Progenitor cell of endocrine pancreas (in vitro differentiated cells): ENCODE data around the gene ZSWIM4. TPM values are rescaled to one million over a fixed set of nuclear protein-coding genes. Genes with fewer than 3 reads are reported as not detected.

Experiments used
- DNase-seq: peaks from one replicate; pipeline ENCODE4 v3.0.0; 2021; ENCODE audit warnings: low spot score; ENCODE audit not compliant: unreplicated experiment
- H3K27ac Mint-ChIP-seq: 2 replicates; pipeline ENCODE4 v1.8.0; 2021; ENCODE audit warnings: mild to moderate bottlenecking, moderate library complexity, mixed read lengths
- H3K27me3 Mint-ChIP-seq: 2 replicates; pipeline ENCODE4 v1.8.0; 2021; ENCODE audit warnings: mixed read lengths
- H3K36me3 Mint-ChIP-seq: 2 replicates; pipeline ENCODE4 v1.8.0; 2022; ENCODE audit warnings: mixed read lengths; ENCODE audit not compliant: insufficient read depth
- H3K4me1 Mint-ChIP-seq: 2 replicates; pipeline ENCODE4 v1.8.0; 2021; ENCODE audit warnings: low read depth, mixed read lengths
- H3K4me3 Mint-ChIP-seq: 2 replicates; pipeline ENCODE4 v1.8.0; 2021; ENCODE audit warnings: low read depth, mild to moderate bottlenecking, moderate library complexity, mixed read lengths
- H3K9me3 Mint-ChIP-seq: 2 replicates; pipeline ENCODE4 v1.8.0; 2021; ENCODE audit warnings: low read depth, mixed read lengths
- CTCF ChIP-seq: fragments of 200-600 bp; sonication (generic); IDR thresholded peaks from one replicate; pipeline ENCODE4 v1.5.0; 2021; ENCODE audit warnings: antibody characterized with exemption, mild to moderate bottlenecking; ENCODE audit not compliant: unreplicated experiment
- microRNA-seq: library from miRNA; unstranded; fragments of <30 nt; microRNA quantifications from one replicate; pipeline ENCODE4 v1.1.0, GENCODE V29; 2020; ENCODE audit warnings: borderline number of aligned reads; ENCODE audit not compliant: unreplicated experiment
- total RNA-seq: library from RNA; stranded (reverse); gene quantifications from 2 replicates; pipeline ENCODE4 v1.2.1, GENCODE V29; 2021

The ZSWIM4 gene
- total RNA-seq, 1 donor from 2014 or later: 34.6 TPM

- Mint-ChIP-seq H3K27ac (no peak overlapping the region), H3K4me3 (no peak overlapping the region), H3K36me3 (no peaks in the 10 kb centered on the region), H3K27me3 (peaks cover 4% of the 10 kb centered on the region), H3K9me3 (no peaks in the 10 kb centered on the region), H3K4me1 (peaks cover 5% of the 10 kb centered on the region)
- no peak for TF ChIP-seq CTCF
- DNase-seq: no peak
Measured at GRCh38 chr19:13877303-13877702, 82.1 kb downstream of the ZSWIM4 start.

GRCh38 chr19:13880059-13881043 lies 85.1 kb downstream of the ZSWIM4 start:
- H3K9me3 Mint-ChIP-seq: no peaks in the 10 kb centered on the region
- no peaks in the 10 kb centered on the region for H3K36me3 Mint-ChIP-seq
- DNase-seq: peak; percentile 97
- peak; percentile 99 for TF ChIP-seq CTCF
- H3K4me3 Mint-ChIP-seq: no peak overlapping the region
- H3K27me3 Mint-ChIP-seq: no peaks in the 10 kb centered on the region
- H3K4me1 Mint-ChIP-seq: peaks cover 3% of the 10 kb centered on the region
- H3K27ac Mint-ChIP-seq: peak overlapping the region; percentile 45

DNA sequence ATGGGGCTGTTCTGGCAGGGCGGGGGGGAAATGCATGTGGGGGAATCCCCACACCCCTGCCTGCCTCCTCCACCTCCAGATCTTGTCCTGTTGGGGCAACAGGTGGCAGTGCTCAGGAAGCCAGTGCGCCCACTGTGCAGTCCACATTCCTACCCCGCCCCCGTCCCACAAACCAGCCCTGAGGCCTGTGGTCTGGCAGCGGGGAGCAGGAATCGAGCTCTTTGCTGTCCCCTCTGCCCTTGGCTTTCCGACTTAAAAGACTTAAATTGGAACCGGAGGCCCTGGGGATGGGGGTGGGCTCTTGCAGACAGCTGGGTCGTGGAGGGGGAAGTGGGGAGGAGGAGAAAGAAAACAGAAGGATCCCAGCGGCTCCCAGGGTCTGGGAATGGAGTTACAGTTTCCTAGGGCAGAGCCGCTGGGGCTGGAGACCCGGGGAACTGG lies 86.0 kb downstream of the ZSWIM4 start:
- TF ChIP-seq CTCF: no peak
- Mint-ChIP-seq H3K4me1 (peaks cover 3% of the 10 kb centered on the region), H3K36me3 (no peaks in the 10 kb centered on the region), H3K27ac (no peak overlapping the region), H3K27me3 (no peaks in the 10 kb centered on the region), H3K4me3 (no peak overlapping the region), H3K9me3 (no peaks in the 10 kb centered on the region)
- no peak for DNase-seq

Small RNA genes lying within 50 kb of the gene (microRNA-seq; reads per million reads assigned to microRNA genes)
- 3,346 reads per million, percentile 86 among the genes with 10 or more reads in this experiment for gene MIR181C
- gene MIR181D: 1,783 reads per million, percentile 83 among the genes with 10 or more reads in this experiment

Other genes starting within 250 kb of the ZSWIM4 start
- 20.3 and 23.0 TPM in 2 replicates for gene MRI1, start 30.9 kb upstream of the ZSWIM4 start, total RNA-seq
- 78.4 and 90.1 TPM in 2 replicates for gene C19orf53, start 21.0 kb upstream of the ZSWIM4 start, total RNA-seq
- 9.5 and 10.5 TPM in 2 replicates for gene NANOS3, start 81.7 kb downstream of the ZSWIM4 start, total RNA-seq
- gene BRME1, start 110.7 kb downstream of the ZSWIM4 start, total RNA-seq: 6.1 and 8.9 TPM in 2 replicates
- gene CC2D1A, start 110.8 kb downstream of the ZSWIM4 start, total RNA-seq: 69.4 and 74.0 TPM in 2 replicates
- not detected in 2 replicates for gene PODNL1, start 143.0 kb downstream of the ZSWIM4 start, total RNA-seq
- gene DCAF15, start 157.1 kb downstream of the ZSWIM4 start, total RNA-seq: 57.3 and 65.5 TPM in 2 replicates
- gene RFX1, start 210.9 kb downstream of the ZSWIM4 start, total RNA-seq: 26.5 and 30.6 TPM in 2 replicates
- gene RLN3, start 232.7 kb downstream of the ZSWIM4 start, total RNA-seq: not detected in 2 replicates
- gene IL27RA, start 236.3 kb downstream of the ZSWIM4 start, total RNA-seq: 3.4 and 3.7 TPM in 2 replicates